Stimulated activated CD4-positive, alpha-beta T cell treated with anti-CD3 and anti-CD28 coated beads, TNF-alpha, amount 100 ng/mL, for 1 hour (primary cell): Measurements from ENCODE around the gene C19orf44.
"Not testable (repeated sequence)": the region's sequence is repeated elsewhere in the genome, so short reads cannot be mapped to it uniquely, and the experiment has no call there.

Experiments
- DNase-seq, 3 donors: peaks; one replicate each; pipeline ENCODE4 v3.0.0-alpha.2; 2020; ENCODE audit warnings: low read depth in 3 of 3, low spot score in 1 of 3

C19orf44 gene

GRCh38 chr19:16495982-16496612 lies at the start of gene C19orf44, which contains the start of gene CALR3:
TSS of gene C19orf44 (plus strand) at chr19:16496394. CDS start at chr19:16500793, 4,399 bp downstream.
TSS of gene CALR3 (minus strand) at chr19:16496167. CDS start at chr19:16496129, 38 bp downstream.
- peak; percentile 89 to 94 (median 90) for DNase-seq

GRCh38 chr19:16446724-16447368 lies 49.3 kb upstream of the C19orf44 start:
- DNase-seq = no peak

- not testable (repeated sequence) for DNase-seq
These were observed 47.3 kb upstream of the C19orf44 start for GRCh38 chr19:16448872-16449271.

- DNase-seq = no peak
These were observed 46.7 kb upstream of the C19orf44 start for GRCh38 chr19:16449330-16449961.

GRCh38 chr19:16452325-16452724 lies 43.9 kb upstream of the C19orf44 start:
- no peak for DNase-seq

- no peak for DNase-seq
These were observed 41.8 kb upstream of the C19orf44 start for GRCh38 chr19:16454351-16454918.

- no peak for DNase-seq
These were observed 40.7 kb upstream of the C19orf44 start for GRCh38 chr19:16455489-16455888.

GRCh38 chr19:16456652-16457194 lies 39.5 kb upstream of the C19orf44 start:
- DNase-seq = no peak

GRCh38 chr19:16457195-16457953 lies 38.8 kb upstream of the C19orf44 start:
- DNase-seq = peak in 1 of 3 donors; percentile 12

- DNase-seq = no peak
These were observed 38.3 kb upstream of the C19orf44 start for GRCh38 chr19:16457954-16458331.

- DNase-seq = no peak
These were observed 37.5 kb upstream of the C19orf44 start for GRCh38 chr19:16458391-16459341.

- no peak for DNase-seq
These were observed 36.5 kb upstream of the C19orf44 start for GRCh38 chr19:16459680-16460079.

GRCh38 chr19:16460454-16460853 lies 35.7 kb upstream of the C19orf44 start:
- DNase-seq = no peak

- DNase-seq = no peak
These were observed 34.6 kb upstream of the C19orf44 start for GRCh38 chr19:16461630-16462051.

GRCh38 chr19:16462757-16463250 lies 33.4 kb upstream of the C19orf44 start:
- no peak for DNase-seq

GRCh38 chr19:16463341-16463990 lies 32.7 kb upstream of the C19orf44 start:
- DNase-seq = no peak

GRCh38 chr19:16463991-16464575 lies 32.1 kb upstream of the C19orf44 start:
- DNase-seq = no peak

GRCh38 chr19:16465239-16465638 lies 31.0 kb upstream of the C19orf44 start:
- no peak for DNase-seq
